Ishikawa (cell line): ENCODE results near the gene CASP14.

ENCODE experiments used
- CREB1 ChIP-seq: IDR thresholded peaks from 2 replicates; pipeline ENCODE4 v1.6.1; 2012; ENCODE audit warnings: low read depth
- EGR1 ChIP-seq: IDR thresholded peaks from 2 replicates; pipeline ENCODE4 v1.6.1; 2012
- EP300 ChIP-seq: IDR thresholded peaks from 2 replicates; pipeline ENCODE4 v1.6.1; 2012; ENCODE audit warnings: borderline replicate concordance
- FOXM1 ChIP-seq: IDR thresholded peaks from 2 replicates; pipeline ENCODE4 v1.6.1; 2012; ENCODE audit warnings: low read depth, borderline replicate concordance
- NFIC ChIP-seq: IDR thresholded peaks from 2 replicates; pipeline ENCODE4 v1.6.1; 2012
- RAD21 ChIP-seq: IDR thresholded peaks from 2 replicates; pipeline ENCODE4 v1.6.1; 2012; ENCODE audit warnings: low read depth
- TAF1 ChIP-seq: IDR thresholded peaks from 2 replicates; pipeline ENCODE4 v1.6.1; 2012; ENCODE audit warnings: low read depth, mild to moderate bottlenecking
- TCF12 ChIP-seq: IDR thresholded peaks from 2 replicates; pipeline ENCODE4 v1.6.1; 2012; ENCODE audit warnings: low read depth
- YY1 ChIP-seq: IDR thresholded peaks from 2 replicates; pipeline ENCODE4 v1.6.1; 2012; ENCODE audit warnings: low read depth
- TF ChIP-seq, protein P1 (sequence below): IDR thresholded peaks from 2 replicates; pipeline ENCODE4 v1.6.1; 2012; ENCODE audit warnings: low read depth, mild to moderate bottlenecking
- TF ChIP-seq, protein P2 (sequence below): IDR thresholded peaks from 2 replicates; pipeline ENCODE4 v1.6.1; 2012

DNA sequence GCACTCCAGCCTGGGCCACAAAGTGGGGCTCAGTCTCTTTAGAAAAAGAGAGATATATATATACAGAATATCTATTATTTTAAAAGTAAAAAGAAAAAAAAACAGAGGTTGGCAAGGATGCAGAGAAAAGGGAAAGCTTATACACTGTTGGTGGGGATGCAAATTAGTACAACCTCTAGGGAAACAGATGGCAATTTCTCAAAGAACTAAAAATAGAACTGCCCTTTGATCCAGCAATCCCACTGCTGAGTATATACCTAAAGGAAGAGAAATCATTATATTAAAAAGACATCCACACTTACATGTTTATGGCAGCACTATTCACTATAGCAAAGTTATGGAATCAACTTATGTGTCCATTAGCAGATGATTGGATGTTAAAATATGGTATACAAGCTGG lies 41.0 kb upstream of the CASP14 start:
- TF ChIP-seq RAD21 (no peak), YY1 (no peak), EP300 (no peak), NFIC (no peak), TCF12 (no peak), FOXM1 (no peak), TAF1 (no peak), EGR1 (no peak), CREB1 (no peak)
- TF ChIP-seq, protein P1, sequence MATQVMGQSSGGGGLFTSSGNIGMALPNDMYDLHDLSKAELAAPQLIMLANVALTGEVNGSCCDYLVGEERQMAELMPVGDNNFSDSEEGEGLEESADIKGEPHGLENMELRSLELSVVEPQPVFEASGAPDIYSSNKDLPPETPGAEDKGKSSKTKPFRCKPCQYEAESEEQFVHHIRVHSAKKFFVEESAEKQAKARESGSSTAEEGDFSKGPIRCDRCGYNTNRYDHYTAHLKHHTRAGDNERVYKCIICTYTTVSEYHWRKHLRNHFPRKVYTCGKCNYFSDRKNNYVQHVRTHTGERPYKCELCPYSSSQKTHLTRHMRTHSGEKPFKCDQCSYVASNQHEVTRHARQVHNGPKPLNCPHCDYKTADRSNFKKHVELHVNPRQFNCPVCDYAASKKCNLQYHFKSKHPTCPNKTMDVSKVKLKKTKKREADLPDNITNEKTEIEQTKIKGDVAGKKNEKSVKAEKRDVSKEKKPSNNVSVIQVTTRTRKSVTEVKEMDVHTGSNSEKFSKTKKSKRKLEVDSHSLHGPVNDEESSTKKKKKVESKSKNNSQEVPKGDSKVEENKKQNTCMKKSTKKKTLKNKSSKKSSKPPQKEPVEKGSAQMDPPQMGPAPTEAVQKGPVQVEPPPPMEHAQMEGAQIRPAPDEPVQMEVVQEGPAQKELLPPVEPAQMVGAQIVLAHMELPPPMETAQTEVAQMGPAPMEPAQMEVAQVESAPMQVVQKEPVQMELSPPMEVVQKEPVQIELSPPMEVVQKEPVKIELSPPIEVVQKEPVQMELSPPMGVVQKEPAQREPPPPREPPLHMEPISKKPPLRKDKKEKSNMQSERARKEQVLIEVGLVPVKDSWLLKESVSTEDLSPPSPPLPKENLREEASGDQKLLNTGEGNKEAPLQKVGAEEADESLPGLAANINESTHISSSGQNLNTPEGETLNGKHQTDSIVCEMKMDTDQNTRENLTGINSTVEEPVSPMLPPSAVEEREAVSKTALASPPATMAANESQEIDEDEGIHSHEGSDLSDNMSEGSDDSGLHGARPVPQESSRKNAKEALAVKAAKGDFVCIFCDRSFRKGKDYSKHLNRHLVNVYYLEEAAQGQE = no peak
- TF ChIP-seq, protein P2, sequence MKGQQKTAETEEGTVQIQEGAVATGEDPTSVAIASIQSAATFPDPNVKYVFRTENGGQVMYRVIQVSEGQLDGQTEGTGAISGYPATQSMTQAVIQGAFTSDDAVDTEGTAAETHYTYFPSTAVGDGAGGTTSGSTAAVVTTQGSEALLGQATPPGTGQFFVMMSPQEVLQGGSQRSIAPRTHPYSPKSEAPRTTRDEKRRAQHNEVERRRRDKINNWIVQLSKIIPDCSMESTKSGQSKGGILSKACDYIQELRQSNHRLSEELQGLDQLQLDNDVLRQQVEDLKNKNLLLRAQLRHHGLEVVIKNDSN = no peak
